Common myeloid progenitor, CD34-positive (primary cell): ENCODE results near the gene TNRC18.
A peak's percentile ranks its signal among the peaks of the same experiment; 100 is the strongest.
"Not testable (repeated sequence)": the region's sequence is repeated elsewhere in the genome, so short reads cannot be mapped to it uniquely, and the experiment has no call there.

Source experiments
- CTCF ChIA-PET: fragments of 350-600 bp; sonication (Branson Sonifier 250); formaldehyde crosslinking; loops from one replicate; lab custom pipeline; 2021; ENCODE audit warnings: antibody characterized with exemption; lab: Charles Lee
- POLR2A ChIA-PET: fragments of 350-600 bp; sonication (Branson Sonifier 250); formaldehyde crosslinking; loops from one replicate; lab custom pipeline; 2021; ENCODE audit warnings: antibody characterized with exemption; lab: Charles Lee
- DNase-seq, 3 donors: peaks; one replicate each; pipeline versions ENCODE4 v3.0.0 to v3.0.0-alpha.2; 2013
- H3K27ac ChIP-seq, 2 experiments: 1 replicate in 1 of 2; 2 replicates in 1 of 2; pipeline ENCODE4 v1.7.0; 2013; ENCODE audit warnings: inconsistent platforms in 2 of 2, low read length in 2 of 2, mild to moderate bottlenecking in 2 of 2, low read depth in 1 of 2, moderate library complexity in 1 of 2; ENCODE audit not compliant: severe bottlenecking in 2 of 2, insufficient read depth in 1 of 2, poor library complexity in 1 of 2
- H3K27me3 ChIP-seq, 5 experiments: replicated peaks in 2 of 5; 1 replicate in 3 of 5; 2 replicates in 2 of 5; pipeline versions ENCODE4 v1.6.1 to v1.7.0; 2013; ENCODE audit warnings: low read length in 4 of 5, mild to moderate bottlenecking in 2 of 5, moderate library complexity in 2 of 5, inconsistent platforms in 1 of 5; ENCODE audit not compliant: insufficient read depth in 5 of 5, control insufficient read depth in 4 of 5
- H3K36me3 ChIP-seq, 4 experiments: 1 replicate in 2 of 4; 2 replicates in 2 of 4; pipeline versions ENCODE4 v1.6.1 to v1.7.0; 2013; ENCODE audit warnings: low read length in 3 of 4, control low read depth in 1 of 4, mild to moderate bottlenecking in 1 of 4; ENCODE audit not compliant: control insufficient read depth in 4 of 4, insufficient read depth in 4 of 4
- H3K4me1 ChIP-seq, 4 experiments: 1 replicate in 3 of 4; 2 replicates in 1 of 4; pipeline versions ENCODE4 v1.6.1 to v1.7.1; 2013; ENCODE audit warnings: low read length in 3 of 4, mild to moderate bottlenecking in 3 of 4, control low read depth in 1 of 4, inconsistent platforms in 1 of 4, moderate library complexity in 1 of 4; ENCODE audit not compliant: control insufficient read depth in 4 of 4, insufficient read depth in 4 of 4; ENCODE audit errors: control extremely low read depth in 1 of 4
- H3K4me3 ChIP-seq, 7 experiments: 1 replicate in 4 of 7; 2 replicates in 3 of 7; pipeline versions ENCODE4 v1.5.1 to v1.7.0; 2013; ENCODE audit warnings: mild to moderate bottlenecking in 7 of 7, low read length in 6 of 7, moderate library complexity in 6 of 7, inconsistent platforms in 2 of 7, low read depth in 2 of 7, control low read depth in 1 of 7; ENCODE audit not compliant: insufficient read depth in 4 of 7, control insufficient read depth in 1 of 7; ENCODE audit errors: extremely low read depth in 1 of 7
- H3K9me3 ChIP-seq, 5 experiments: 1 replicate in 4 of 5; 2 replicates in 1 of 5; pipeline versions ENCODE4 v1.6.1 to v1.7.1; 2013; ENCODE audit warnings: low read length in 4 of 5, mild to moderate bottlenecking in 2 of 5, inconsistent platforms in 1 of 5, low read depth in 1 of 5, moderate library complexity in 1 of 5; ENCODE audit not compliant: control insufficient read depth in 4 of 5, insufficient read depth in 2 of 5; ENCODE audit errors: control extremely low read depth in 1 of 5
- WGBS: methylation state at CpG from one replicate; pipeline ENCODE4 v1.1.5; 2013; ENCODE audit not compliant: insufficient coverage; 5-methylcytosine and 5-hydroxymethylcytosine counted together

TNRC18 gene

GRCh38 chr7:5360021-5360420 is 63.6 kb downstream of the TNRC18 start:
- H3K9me3 ChIP-seq, H3K27me3 ChIP-seq, H3K4me3 ChIP-seq, DNase-seq, POLR2A ChIA-PET: not testable (repeated sequence)
- CTCF ChIA-PET = interaction anchor here (0.6 kb wide), 1 partner anchor 90 kb away, joined by 3 read pairs; no protein-coding TSS in a partner anchor
- Histone ChIP-seq H3K27ac (peak overlapping the region in 1 of 2 experiments; percentile 28), H3K36me3 (peaks cover 23 to 90% (median 73%) of the 10 kb centered on the region in 4 experiments), H3K4me1 (peaks cover 0 to 17% (median 15%) of the 10 kb centered on the region in 4 experiments)
- 98% methylated on average over 4 of the region's 6 CpGs for WGBS

DNA sequence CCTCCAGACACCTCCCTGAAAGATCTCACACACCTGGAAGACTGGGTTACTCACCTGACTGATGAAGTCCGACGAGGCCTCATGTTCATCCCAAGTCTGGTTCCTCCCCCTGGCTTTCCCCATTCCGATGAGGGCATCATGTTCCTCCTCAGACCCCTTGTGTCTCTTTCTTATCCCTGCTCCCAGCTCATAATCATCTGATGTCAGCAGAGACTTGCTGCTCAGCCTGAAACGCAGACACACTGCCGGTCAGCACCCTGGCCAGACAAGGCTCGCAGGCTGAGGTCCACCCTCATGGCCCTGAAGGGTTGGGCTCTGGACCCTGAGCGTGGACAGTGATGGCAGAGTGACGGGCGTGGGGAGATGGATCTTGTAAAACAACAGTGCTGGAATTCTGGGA is 64.3 kb downstream of the TNRC18 start:
- no peak overlapping the region for H3K4me3 ChIP-seq
- ChIA-PET POLR2A (no interaction called here), CTCF (no interaction called here)
- no peaks in the 10 kb centered on the region for H3K27me3 ChIP-seq
- DNase-seq = no peak
- H3K9me3 ChIP-seq = no peaks in the 10 kb centered on the region
- peaks cover 0 to 10% (median 9%) of the 10 kb centered on the region in 4 experiments for H3K4me1 ChIP-seq
- peaks cover 25 to 93% (median 75%) of the 10 kb centered on the region in 4 experiments for H3K36me3 ChIP-seq
- peak overlapping the region in 1 of 2 experiments; percentile 28 for H3K27ac ChIP-seq
- WGBS = 89% methylated on average over 9 of the region's 9 CpGs

DNA sequence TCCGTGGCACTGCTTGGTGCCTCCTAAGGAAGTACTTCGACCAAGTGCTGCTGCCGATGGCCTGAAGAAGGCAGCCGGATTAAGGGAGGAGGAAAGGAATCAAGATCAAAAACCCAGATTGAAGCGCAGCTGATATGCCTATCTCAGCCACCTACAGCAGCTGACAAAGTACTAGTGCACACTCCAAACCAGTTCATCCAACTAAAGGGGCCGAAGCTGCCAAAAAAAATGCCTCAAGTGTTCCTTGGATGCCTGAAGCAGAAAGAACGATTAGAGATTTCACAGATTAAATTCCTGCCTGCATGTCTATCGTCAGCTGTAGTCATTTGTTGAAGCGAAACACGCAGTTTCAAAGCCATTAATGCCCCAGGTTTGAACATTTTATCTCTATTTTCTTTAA is 65.7 kb downstream of the TNRC18 start:
- DNase-seq = no peak
- H3K4me1 ChIP-seq = no peaks in the 10 kb centered on the region
- no peaks in the 10 kb centered on the region for H3K9me3 ChIP-seq
- peak overlapping the region in 1 of 2 experiments; percentile 49 for H3K27ac ChIP-seq
- H3K4me3 ChIP-seq = no peak overlapping the region
- CTCF ChIA-PET = interaction anchor here (0.6 to 1.5 kb wide), 5 partner anchors 8 to 93 kb away, joined by 3 to 4 read pairs (median 3); no protein-coding TSS in a partner anchor
- peaks cover 26 to 93% (median 81%) of the 10 kb centered on the region in 4 experiments for H3K36me3 ChIP-seq
- WGBS = 92% methylated on average over 10 of the region's 10 CpGs
- POLR2A ChIA-PET = interaction anchor here (0.5 kb wide), 1 partner anchor 34 kb away, joined by 3 read pairs; no protein-coding TSS in a partner anchor
- no peaks in the 10 kb centered on the region for H3K27me3 ChIP-seq

DNA sequence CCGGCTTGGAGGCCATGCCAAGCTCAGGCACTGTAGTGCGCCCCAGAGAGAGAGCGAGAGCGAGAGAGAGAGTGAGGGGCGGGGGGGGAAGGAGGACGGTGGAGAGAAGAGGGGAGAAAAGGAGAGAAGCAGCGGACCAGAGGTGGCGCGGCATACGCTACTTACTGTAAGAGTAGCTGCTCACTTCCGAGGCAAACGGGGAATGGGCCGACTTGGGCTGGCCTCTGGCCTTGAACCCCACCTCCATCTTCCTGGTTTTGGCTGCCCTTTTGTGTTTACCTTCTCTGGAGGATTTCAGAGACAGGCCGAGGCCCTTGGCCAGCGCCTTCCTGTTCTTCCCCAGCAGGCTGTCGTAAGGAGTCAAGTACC is 66.9 kb downstream of the TNRC18 start:
- Histone ChIP-seq H3K4me3 (no peak overlapping the region), H3K27me3 (no peaks in the 10 kb centered on the region), H3K9me3 (no peaks in the 10 kb centered on the region), H3K27ac (no peak overlapping the region), H3K4me1 (no peaks in the 10 kb centered on the region), H3K36me3 (peaks cover 20 to 93% (median 83%) of the 10 kb centered on the region in 4 experiments)
- no peak for DNase-seq
- POLR2A ChIA-PET = no interaction called here
- CTCF ChIA-PET = interaction anchor here (0.6 to 1.5 kb wide), 6 partner anchors 9 to 310 kb away, joined by 3 to 4 read pairs (median 3); no protein-coding TSS in a partner anchor
- 100% methylated on average over 11 of the region's 16 CpGs for WGBS

GRCh38 chr7:5354460-5355232 is 69.0 kb downstream of the TNRC18 start:
- no peak overlapping the region for H3K4me3 ChIP-seq
- CTCF ChIA-PET = interaction anchor here (0.8 to 2.1 kb wide), 9 partner anchors 9 to 116 kb away, joined by 3 to 10 read pairs (median 3); no protein-coding TSS in a partner anchor
- POLR2A ChIA-PET = no interaction called here
- H3K36me3 ChIP-seq = peaks cover 18 to 94% (median 79%) of the 10 kb centered on the region in 4 experiments
- WGBS = 87% methylated on average over 17 of the region's 17 CpGs
- H3K27me3 ChIP-seq = no peaks in the 10 kb centered on the region
- no peaks in the 10 kb centered on the region for H3K4me1 ChIP-seq
- peak overlapping the region; percentile 2 to 37 for H3K27ac ChIP-seq
- no peak for DNase-seq
- H3K9me3 ChIP-seq = no peaks in the 10 kb centered on the region

DNA sequence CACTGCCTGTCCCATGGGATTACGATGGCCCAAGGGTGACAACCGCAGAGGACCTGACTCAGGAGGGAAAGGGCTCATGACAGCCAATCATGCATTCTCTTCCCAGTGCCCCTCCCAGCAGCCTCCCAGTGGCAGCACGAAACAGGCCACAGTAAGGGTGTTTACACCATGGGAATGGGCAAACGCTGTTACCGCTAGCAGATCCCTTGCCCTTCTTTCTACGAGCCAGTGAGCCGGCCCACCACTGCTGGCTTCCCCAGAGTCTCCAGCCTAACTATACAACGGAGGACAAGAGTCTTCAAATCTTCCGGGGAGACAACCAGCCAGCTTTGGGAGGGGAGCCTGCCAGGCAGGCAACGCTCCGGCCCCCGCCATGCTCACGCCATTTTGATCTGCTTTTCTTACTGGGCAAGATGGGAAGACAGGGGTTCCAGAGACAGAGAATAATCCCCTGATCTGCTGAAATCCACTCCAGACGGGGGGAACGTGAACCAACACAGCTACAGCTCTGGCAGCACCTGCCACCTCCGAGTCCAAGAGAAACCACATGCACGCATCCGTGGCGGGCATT is 71.1 kb downstream of the TNRC18 start:
- Histone ChIP-seq H3K27me3 (no peaks in the 10 kb centered on the region), H3K36me3 (peaks cover 7 to 93% (median 79%) of the 10 kb centered on the region in 4 experiments), H3K27ac (peak overlapping the region in 1 of 2 experiments; percentile 43), H3K4me3 (no peak overlapping the region), H3K9me3 (no peaks in the 10 kb centered on the region), H3K4me1 (no peaks in the 10 kb centered on the region)
- DNase-seq = no peak
- ChIA-PET POLR2A (no interaction called here), CTCF (interaction anchor here (0.6 to 1.6 kb wide), 4 partner anchors 8 to 193 kb away, joined by 3 to 5 read pairs (median 4); no protein-coding TSS in a partner anchor)
- WGBS = 97% methylated on average over 18 of the region's 19 CpGs
